ENCODE measurements around the gene CCDC85A. TPM values are rescaled to one million over a fixed set of nuclear protein-coding genes. Genes with fewer than 3 reads are reported as not detected.

CCDC85A gene
- total and polyA plus RNA-seq, 2 of the 8 experiments (the other 6 are each of a cell fraction or from before 2014, with no cell fraction given): 0.20 TPM; not detected in 1

DNA sequence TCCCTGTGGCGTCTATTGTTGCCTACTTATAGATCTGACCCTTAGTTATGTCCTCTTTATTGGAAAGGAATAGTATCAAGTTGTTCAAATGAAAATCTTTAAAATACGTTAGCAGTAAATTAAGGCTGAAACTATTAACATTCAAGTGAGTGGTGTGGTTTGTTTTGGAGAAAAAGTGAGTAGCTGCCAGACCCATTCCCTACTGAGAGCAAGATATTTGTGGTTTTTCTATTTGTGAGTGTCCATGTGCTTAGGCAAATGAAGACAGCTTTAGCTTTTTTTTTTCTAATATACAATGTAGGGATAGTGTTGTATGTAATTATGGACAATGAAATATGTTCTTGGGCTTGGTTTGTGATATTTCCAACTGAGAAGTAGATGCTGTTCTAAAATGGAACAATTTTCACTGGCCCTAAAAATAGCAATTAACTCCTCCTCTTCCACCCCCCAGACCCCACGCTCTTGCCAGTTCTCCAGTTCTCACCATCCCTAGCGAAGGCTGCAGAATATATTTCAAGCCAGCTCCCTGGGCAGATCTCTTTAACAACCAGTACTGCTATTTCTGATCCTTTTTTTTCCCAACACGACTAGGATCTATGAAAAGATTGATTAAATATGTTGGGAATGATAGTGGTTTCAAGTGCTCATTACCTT, 83.1 kb downstream of the CCDC85A start:
- H2BK5ac ChIP-seq (ENCODE audit: low read depth, low read length): no peak overlapping the region

More for the DNA sequence above, 83.1 kb downstream of the CCDC85A start:
- H4K8ac ChIP-seq (ENCODE audit: extremely low read depth, insufficient read depth, low read length): no peak overlapping the region
- H3K9ac ChIP-seq (replicated peaks in 1 of 4; ENCODE audit: extremely low read depth in 1 of 4, low read depth in 3 of 4, low read length in 3 of 4): no peak overlapping the region
- TF ChIP-seq CHD2 (IDR thresholded peaks at IDR 0.05; ENCODE audit: low read length) (no peak), SAP30 (IDR thresholded peaks at IDR 0.05; ENCODE audit: insufficient read depth, insufficient replicate concordance, low read length) (no peak), EGR1 (IDR thresholded peaks at IDR 0.05; ENCODE audit: borderline replicate concordance, low read depth, low read length) (no peak), SP2 (IDR thresholded peaks at IDR 0.05; ENCODE audit: low read length) (no peak), SRF (IDR thresholded peaks at IDR 0.05; ENCODE audit: low read depth, low read length) (no peak), SIX5 (IDR thresholded peaks at IDR 0.05; ENCODE audit: low read depth, low read length) (no peak), SUZ12 (IDR thresholded peaks at IDR 0.05; ENCODE audit: low read length) (no peak), KDM5A (IDR thresholded peaks at IDR 0.05; ENCODE audit: low read length) (no peak), TAF1 (IDR thresholded peaks at IDR 0.05; ENCODE audit: low read depth, low read length) (no peak), KDM1A (IDR thresholded peaks at IDR 0.05; ENCODE audit: borderline replicate concordance, low read length) (no peak)
- TF ChIP-seq, protein P1, sequence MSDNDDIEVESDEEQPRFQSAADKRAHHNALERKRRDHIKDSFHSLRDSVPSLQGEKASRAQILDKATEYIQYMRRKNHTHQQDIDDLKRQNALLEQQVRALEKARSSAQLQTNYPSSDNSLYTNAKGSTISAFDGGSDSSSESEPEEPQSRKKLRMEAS (IDR thresholded peaks at IDR 0.05): no peak
- no peak overlapping the region for H2BK20ac ChIP-seq (ENCODE audit: low read length)
- H3K79me1 ChIP-seq (ENCODE audit: low read depth, low read length): no peaks in the 10 kb centered on the region
- no peaks in the 10 kb centered on the region; the same call in 1 of the 2 replicates for H3K23me2 ChIP-seq (ENCODE audit: low read depth, low read length)
- H2AFZ ChIP-seq (ENCODE audit: low read length): no peak overlapping the region
- ChIA-PET POLR2A (ENCODE audit: partially characterized antibody) (no interaction called here), CTCF (ENCODE audit: partially characterized antibody) (no interaction called here)
- WGBS, 2 experiments (ENCODE audit: extremely low coverage in 1 of 2, insufficient coverage in 1 of 2, insufficient read length in 1 of 2, insufficient replicate concordance in 2 of 2, low coverage in 1 of 2, low lambda C conversion rate in 2 of 2, missing lambda C conversion rate in 1 of 2): 88% methylated on average over 5 of the region's 5 CpGs; no CpG with 5 or more reads in 1 of the 2 experiments
- H3K36me3 ChIP-seq (ENCODE audit: control insufficient read depth in 2 of 4, insufficient read depth in 4 of 4, low read length in 3 of 4): no peaks in the 10 kb centered on the region
- no peak overlapping the region for H4K91ac ChIP-seq (replicated peaks; ENCODE audit: insufficient read length, low read length)
- no peaks in the 10 kb centered on the region for H3K9me3 ChIP-seq (ENCODE audit: insufficient read depth in 2 of 2, low read depth in 1 of 2, low read length in 1 of 2)
- H3K4me1 ChIP-seq (replicated peaks in 1 of 4; ENCODE audit: control insufficient read depth in 3 of 4, insufficient read depth in 4 of 4, low read length in 3 of 4): peaks cover 0 to 6% (median 1%) of the 10 kb centered on the region in 4 experiments; a peak in 1 of 7 replicates
- H3K56ac ChIP-seq (replicated peaks; ENCODE audit: insufficient read length, low read depth, low read length): no peak overlapping the region
- no peak overlapping the region for H2AK5ac ChIP-seq (ENCODE audit: low read depth, low read length)
- no peak overlapping the region for H4K5ac ChIP-seq (ENCODE audit: insufficient read length, low read depth, low read length)
- no peaks in the 10 kb centered on the region for H3K27me3 ChIP-seq (replicated peaks in 1 of 4; ENCODE audit: control insufficient read depth in 3 of 4, extremely low read depth in 1 of 4, insufficient read depth in 3 of 4, low read length in 3 of 4)
- FAIRE-seq (no peak), DNase-seq (ENCODE audit: low read depth in 1 of 2, low spot score in 2 of 2) (no peak)
- H2BK120ac ChIP-seq (replicated peaks; ENCODE audit: low read depth, low read length): no peak overlapping the region
- H3K4ac ChIP-seq (replicated peaks; ENCODE audit: insufficient read length, low read depth, low read length): no peak overlapping the region
- H3K4me3 ChIP-seq (ENCODE audit: extremely low read depth in 1 of 4, insufficient read depth in 2 of 4, low read depth in 3 of 4, low read length in 4 of 4): no peak overlapping the region
- no peaks in the 10 kb centered on the region for H3K79me2 ChIP-seq (ENCODE audit: control insufficient read depth in 1 of 2, insufficient read depth in 2 of 2, low read length in 2 of 2)
- H3K18ac ChIP-seq (ENCODE audit: extremely low read depth, low read length): no peak overlapping the region
- no peak overlapping the region for H3K23ac ChIP-seq (ENCODE audit: insufficient read length)
- H3K27ac ChIP-seq (ENCODE audit: low read depth, low read length): no peak overlapping the region
- no peak overlapping the region for H2BK15ac ChIP-seq (ENCODE audit: low read length)
- no peak overlapping the region for H3K14ac ChIP-seq (ENCODE audit: insufficient read length)
- H4K20me1 ChIP-seq (replicated peaks in 1 of 2; ENCODE audit: control insufficient read depth in 1 of 2, insufficient read depth in 2 of 2, low read length in 2 of 2): no peaks in the 10 kb centered on the region
- no peak overlapping the region for H2BK12ac ChIP-seq (ENCODE audit: low read depth, low read length)
- H3K4me2 ChIP-seq (ENCODE audit: insufficient read depth in 1 of 2, low read depth in 2 of 2, low read length in 2 of 2): no peak overlapping the region

Data from H1 (cell line).